Endothelial cell of umbilical vein (primary cell): ENCODE measurements around the gene NOTCH1. TPM values are rescaled to one million over a fixed set of nuclear protein-coding genes. Genes with fewer than 3 reads are reported as not detected.

Source experiments
- BruUV-seq: library from RNA; stranded (reverse); fragments of 400-500 nt; replicated peaks from 2 replicates; lab custom pipeline; 2021; lab: Mats Ljungman, UMichigan
- CTCF ChIA-PET: fragments of 300-600, 350-600 bp; sonication (Branson Sonifier 250); formaldehyde crosslinking; loops from one replicate; lab custom pipeline; 2021; ENCODE audit warnings: antibody characterized with exemption, inconsistent platforms; lab: Charles Lee
- POLR2A ChIA-PET: fragments of 300-600, 350-600 bp; sonication (Branson Sonifier 250); formaldehyde crosslinking; loops from one replicate; lab custom pipeline; 2021; ENCODE audit warnings: antibody characterized with exemption, inconsistent platforms; lab: Charles Lee
- DNase-seq: peaks from one replicate; pipeline ENCODE4 v3.0.0-alpha.2; 2011; ENCODE audit warnings: low read depth, low spot score
- FAIRE-seq: peaks from 2 replicates; lab custom pipeline; 2011; peaks lifted over from hg19 to GRCh38; lab: Jason Lieb, UNC
- H2AFZ ChIP-seq: 2 replicates; pipeline ENCODE4 v1.6.0; 2012; ENCODE audit warnings: low read depth, low read length, control low read depth, inconsistent platforms
- H3K27ac ChIP-seq: 2 replicates; pipeline ENCODE4 v1.5.1; 2011; ENCODE audit warnings: low read depth, mild to moderate bottlenecking, control low read depth, low read length, moderate library complexity; ENCODE audit not compliant: insufficient read depth
- H3K27me3 ChIP-seq, 2 experiments: 2 replicates each; pipeline versions ENCODE4 v1.6.0 to v1.6.1; 2011; ENCODE audit warnings: low read length in 2 of 2, mixed read lengths in 1 of 2; ENCODE audit not compliant: control insufficient read depth in 2 of 2, insufficient read depth in 2 of 2
- H3K36me3 ChIP-seq, 2 experiments: 2 replicates in 1 of 2; 3 replicates in 1 of 2; pipeline ENCODE4 v1.5.1; 2011; ENCODE audit warnings: low read length in 2 of 2, mild to moderate bottlenecking in 1 of 2, moderate library complexity in 1 of 2; ENCODE audit not compliant: control insufficient read depth in 2 of 2, insufficient read depth in 2 of 2; ENCODE audit errors: extremely low read depth in 1 of 2
- H3K4me1 ChIP-seq: 3 replicates; pipeline ENCODE4 v1.5.1; 2011; ENCODE audit warnings: mild to moderate bottlenecking, low read length; ENCODE audit not compliant: control insufficient read depth, insufficient read depth; ENCODE audit errors: extremely low read depth
- H3K4me2 ChIP-seq: 2 replicates; pipeline ENCODE4 v1.6.1; 2011; ENCODE audit warnings: low read length, control low read depth, mixed read lengths; ENCODE audit not compliant: insufficient read depth
- H3K4me3 ChIP-seq, 3 experiments: fragments of 200-600 bp in 1 of 3; sonication (generic), shearing (Covaris generic) in 1 of 3; replicated peaks in 1 of 3; 2 replicates each; pipeline ENCODE4 v1.5.1; 2011 to 2016; ENCODE audit warnings: control low read depth in 3 of 3, low read length in 3 of 3, mild to moderate bottlenecking in 2 of 3, inconsistent platforms in 1 of 3, low read depth in 1 of 3, moderate library complexity in 1 of 3; ENCODE audit not compliant: insufficient read depth in 1 of 3
- H3K79me2 ChIP-seq: 2 replicates; pipeline ENCODE4 v1.6.0; 2012; ENCODE audit warnings: low read length, inconsistent platforms; ENCODE audit not compliant: control insufficient read depth, insufficient read depth
- H3K9ac ChIP-seq: replicated peaks from 2 replicates; pipeline ENCODE3; 2011; ENCODE audit warnings: low read length, control low read depth; ENCODE audit not compliant: insufficient read depth; ENCODE audit errors: extremely low read depth
- H3K9me1 ChIP-seq: replicated peaks from 3 replicates; pipeline ENCODE4 v1.6.0; 2011; ENCODE audit warnings: mild to moderate bottlenecking, low read length; ENCODE audit not compliant: control insufficient read depth, insufficient read depth; ENCODE audit errors: extremely low read depth
- H3K9me3 ChIP-seq: replicated peaks from 2 replicates; pipeline ENCODE4 v1.5.1; 2012; ENCODE audit warnings: low read length, inconsistent platforms; ENCODE audit not compliant: control insufficient read depth, insufficient read depth
- H4K20me1 ChIP-seq: replicated peaks from 2 replicates; pipeline ENCODE3; 2011; ENCODE audit warnings: mild to moderate bottlenecking, low read length; ENCODE audit not compliant: control insufficient read depth, insufficient read depth; ENCODE audit errors: extremely low read depth
- CTCF ChIP-seq, 2 donors: IDR thresholded peaks; 1 replicate in 1 of 2; 2 replicates in 1 of 2; pipeline ENCODE4 v1.5.1; 2011; ENCODE audit warnings: low read length in 2 of 2, mild to moderate bottlenecking in 2 of 2, moderate library complexity in 2 of 2, control low read depth in 1 of 2, inconsistent platforms in 1 of 2, low read depth in 1 of 2; ENCODE audit not compliant: insufficient read depth in 1 of 2; ENCODE audit errors: extremely low read depth in 1 of 2
- EZH2 ChIP-seq: IDR thresholded peaks from 2 replicates; pipeline ENCODE4 v1.6.1; 2012; ENCODE audit warnings: borderline replicate concordance, low read depth, mild to moderate bottlenecking, moderate library complexity, low read length, inconsistent platforms; ENCODE audit not compliant: severe bottlenecking
- FOS ChIP-seq: IDR thresholded peaks from 2 replicates; pipeline ENCODE4 v1.6.1; 2011; ENCODE audit warnings: mild to moderate bottlenecking, low read length, moderate library complexity, borderline replicate concordance; ENCODE audit not compliant: insufficient read depth
- GATA2 ChIP-seq: IDR thresholded peaks from 2 replicates; pipeline ENCODE4 v1.7.0; 2011; ENCODE audit warnings: low read depth, mild to moderate bottlenecking, moderate library complexity, mixed read lengths, low read length; ENCODE audit not compliant: insufficient read length, insufficient read depth
- JUN ChIP-seq: IDR thresholded peaks from 2 replicates; pipeline ENCODE4 v1.6.1; 2011; ENCODE audit warnings: borderline replicate concordance, low read depth; ENCODE audit not compliant: insufficient read length, insufficient read depth
- MAX ChIP-seq: IDR thresholded peaks from 2 replicates; pipeline ENCODE4 v1.6.1; 2011; ENCODE audit not compliant: insufficient read depth, insufficient read length
- MYC ChIP-seq: IDR thresholded peaks from one replicate; pipeline ENCODE4 v1.6.1; 2011; ENCODE audit warnings: mild to moderate bottlenecking, low read depth, low read length
- POLR2A ChIP-seq: IDR thresholded peaks from 2 replicates; pipeline ENCODE4 v1.6.1; 2012; ENCODE audit warnings: low read depth, mild to moderate bottlenecking, control low read depth, low read length
- POLR2AphosphoS5 ChIP-seq: IDR thresholded peaks from 2 replicates; pipeline ENCODE4 v1.6.1; 2012; ENCODE audit warnings: low read depth, mild to moderate bottlenecking, control low read depth, low read length, moderate library complexity; ENCODE audit not compliant: insufficient read depth
- dilution Hi-C: fragments of 300-500 bp; cut with MboI; formaldehyde crosslinking; loops from one replicate; pipeline ENCODE4 v1.15.0; 2019; ENCODE audit warnings: low sequenced_read_pairs; ENCODE audit not compliant: extremely low pct_ligation_motif_present
- intact Hi-C: fragments of 100-400 bp; cut with micrococcal nuclease; formaldehyde crosslinking; loops from one replicate; pipeline ENCODE4 v1.10.0; 2022
- polyA plus RNA-seq, 4 experiments: library from polyadenylated mRNA; depleted of rRNA in 3 of 4; stranded (reverse) in 3 of 4; unstranded in 1 of 4; fragments of >200 nt; gene quantifications; 2 replicates each; pipeline versions ENCODE4 v1.2.1 to v1.2.3, GENCODE V29; 2011 to 2012; ENCODE audit warnings: missing spikeins in 1 of 4
- total RNA-seq: library from RNA; stranded (reverse); gene quantifications from 2 replicates; pipeline ENCODE4 v1.2.3, GENCODE V29; 2021

Gene NOTCH1
- total and polyA plus RNA-seq, 2 donors (not counting 3 experiments of a cell fraction or from before 2014, with no cell fraction given) = 31.7 to 153 TPM

GRCh38 chr9:136578626-136578914, 32.7 kb upstream of the NOTCH1 start:
- H3K27me3 ChIP-seq = no peaks in the 10 kb centered on the region
- H3K79me2 ChIP-seq = no peaks in the 10 kb centered on the region
- no peak overlapping the region for H3K27ac ChIP-seq
- BruUV-seq = no TSS peak
- no peaks in the 10 kb centered on the region for H3K9me1 ChIP-seq
- intact Hi-C loops (no loop called here), dilution Hi-C loops (no loop called here)
- H3K9me3 ChIP-seq = no peaks in the 10 kb centered on the region
- DNase-seq = no peak
- H4K20me1 ChIP-seq = no peaks in the 10 kb centered on the region
- H3K4me3 ChIP-seq = no peak overlapping the region
- H3K4me2 ChIP-seq = no peak overlapping the region
- CTCF ChIA-PET = interaction anchor here (2.2 kb wide), 1 partner anchor 26 kb away, joined by 5 read pairs; no protein-coding TSS in a partner anchor
- no peaks in the 10 kb centered on the region for H3K36me3 ChIP-seq
- FAIRE-seq = no peak
- H3K9ac ChIP-seq = no peak overlapping the region
- H3K4me1 ChIP-seq = no peaks in the 10 kb centered on the region
- POLR2A ChIA-PET = no interaction called here
- H2AFZ ChIP-seq = no peak overlapping the region
- no peak for TF ChIP-seq FOS
- TF ChIP-seq EZH2 = no peak
- no peak for TF ChIP-seq MYC
- TF ChIP-seq CTCF (IDR thresholded peaks at IDR 0.05; ENCODE audit: extremely low read depth in 1 of 2, insufficient read depth in 1 of 2, low read depth in 1 of 2, low read length in 2 of 2) = no peak
- no peak for TF ChIP-seq POLR2A
- TF ChIP-seq JUN = no peak
- TF ChIP-seq GATA2 = no peak
- TF ChIP-seq MAX = no peak
- TF ChIP-seq POLR2AphosphoS5 = no peak
